Measurements from ENCODE around the gene AKAP10. TPM values are rescaled to one million over a fixed set of nuclear protein-coding genes. Genes with fewer than 3 reads are reported as not detected.

AKAP10 gene
- total and polyA plus RNA-seq, 2 donors (not counting 1 experiment from before 2014, with no cell fraction given) = 20.6 to 71.2 TPM

DNA sequence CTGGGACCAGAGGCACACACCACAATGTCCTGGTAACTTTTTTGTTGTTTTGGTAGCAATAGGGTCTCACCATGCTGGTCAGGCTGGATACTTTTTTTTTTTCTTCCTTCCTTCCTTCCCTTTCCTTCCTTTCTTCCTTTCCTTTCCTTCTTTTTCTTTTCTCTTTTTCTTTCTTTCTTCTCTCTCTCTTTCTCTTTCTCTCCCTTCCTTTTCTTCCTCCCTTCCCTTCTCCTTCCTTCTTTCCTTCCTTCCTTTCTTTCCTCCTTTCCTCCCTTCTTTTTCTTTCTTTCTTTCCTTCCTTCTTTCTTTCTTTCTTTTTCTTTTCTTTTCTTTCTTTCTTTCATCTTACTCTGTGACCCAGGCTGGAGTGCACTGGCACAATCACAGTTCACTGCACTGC is 91.5 kb downstream of the AKAP10 start:
- CTCF ChIA-PET = no interaction called here
- peaks cover 0 to 2% (median 0%) of the 10 kb centered on the region in 3 donors for H3K9me3 ChIP-seq (ENCODE audit: control extremely low read depth in 1 of 3, control insufficient read depth in 2 of 3, insufficient read depth in 1 of 3, low read length in 2 of 3)
- no peak overlapping the region for H3K4me3 ChIP-seq (ENCODE audit: control extremely low read depth in 1 of 5, extremely low read depth in 1 of 5, insufficient read depth in 1 of 5, low read depth in 2 of 5, low read length in 4 of 5)
- POLR2A ChIA-PET = no interaction called here
- H3K36me3 ChIP-seq (replicated peaks in 1 of 2; ENCODE audit: control extremely low read depth in 1 of 2, control insufficient read depth in 1 of 2, extremely low read depth in 1 of 2, insufficient read depth in 2 of 2, low read length in 1 of 2) = no peaks in the 10 kb centered on the region
- TF ChIP-seq, protein P1, sequence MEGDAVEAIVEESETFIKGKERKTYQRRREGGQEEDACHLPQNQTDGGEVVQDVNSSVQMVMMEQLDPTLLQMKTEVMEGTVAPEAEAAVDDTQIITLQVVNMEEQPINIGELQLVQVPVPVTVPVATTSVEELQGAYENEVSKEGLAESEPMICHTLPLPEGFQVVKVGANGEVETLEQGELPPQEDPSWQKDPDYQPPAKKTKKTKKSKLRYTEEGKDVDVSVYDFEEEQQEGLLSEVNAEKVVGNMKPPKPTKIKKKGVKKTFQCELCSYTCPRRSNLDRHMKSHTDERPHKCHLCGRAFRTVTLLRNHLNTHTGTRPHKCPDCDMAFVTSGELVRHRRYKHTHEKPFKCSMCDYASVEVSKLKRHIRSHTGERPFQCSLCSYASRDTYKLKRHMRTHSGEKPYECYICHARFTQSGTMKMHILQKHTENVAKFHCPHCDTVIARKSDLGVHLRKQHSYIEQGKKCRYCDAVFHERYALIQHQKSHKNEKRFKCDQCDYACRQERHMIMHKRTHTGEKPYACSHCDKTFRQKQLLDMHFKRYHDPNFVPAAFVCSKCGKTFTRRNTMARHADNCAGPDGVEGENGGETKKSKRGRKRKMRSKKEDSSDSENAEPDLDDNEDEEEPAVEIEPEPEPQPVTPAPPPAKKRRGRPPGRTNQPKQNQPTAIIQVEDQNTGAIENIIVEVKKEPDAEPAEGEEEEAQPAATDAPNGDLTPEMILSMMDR (IDR thresholded peaks at IDR 0.05) = peak; percentile 14
- no peak for TF ChIP-seq EZH2 (IDR thresholded peaks at IDR 0.05; ENCODE audit: borderline replicate concordance, insufficient read depth, low read depth, low read length, poor library complexity, severe bottlenecking)
- ATAC-seq (ENCODE audit: low read depth) (no peak), DNase-seq (no peak)
- no peak overlapping the region for H2AFZ ChIP-seq (ENCODE audit: insufficient read depth, low read depth, low read length, poor library complexity, severe bottlenecking)
- H3K4me1 ChIP-seq (ENCODE audit: control insufficient read depth in 2 of 2, insufficient read depth in 2 of 2, low read length in 2 of 2) = no peaks in the 10 kb centered on the region
- no peaks in the 10 kb centered on the region for H3K4me1 Mint-ChIP-seq
- no peaks in the 10 kb centered on the region for H4K20me1 ChIP-seq (ENCODE audit: control insufficient read depth, insufficient read depth, low read length, poor library complexity, severe bottlenecking)
- intact Hi-C loops (cut with micrococcal nuclease) = no loop called here
- H3K4me2 ChIP-seq (replicated peaks; ENCODE audit: low read depth, low read length, poor library complexity, severe bottlenecking) = no peak overlapping the region
- no peak overlapping the region for H3K27ac Mint-ChIP-seq
- H3K9ac ChIP-seq (ENCODE audit: low read length) = no peak overlapping the region
- no peaks in the 10 kb centered on the region for H3K79me2 ChIP-seq (ENCODE audit: control insufficient read depth, insufficient read depth, low read length)
- H3K4me3 Mint-ChIP-seq = no peak overlapping the region
- no peaks in the 10 kb centered on the region for H3K27me3 Mint-ChIP-seq
- H3K27me3 ChIP-seq (replicated peaks in 1 of 4; ENCODE audit: control extremely low read depth in 1 of 4, control insufficient read depth in 3 of 4, insufficient read depth in 4 of 4, low read length in 3 of 4) = peaks cover 0 to 2% (median 0%) of the 10 kb centered on the region in 4 experiments
- H3K27ac ChIP-seq (ENCODE audit: low read length in 2 of 2) = no peak overlapping the region
- H3K9me3 Mint-ChIP-seq (ENCODE audit: insufficient read depth) = no peaks in the 10 kb centered on the region

DNA sequence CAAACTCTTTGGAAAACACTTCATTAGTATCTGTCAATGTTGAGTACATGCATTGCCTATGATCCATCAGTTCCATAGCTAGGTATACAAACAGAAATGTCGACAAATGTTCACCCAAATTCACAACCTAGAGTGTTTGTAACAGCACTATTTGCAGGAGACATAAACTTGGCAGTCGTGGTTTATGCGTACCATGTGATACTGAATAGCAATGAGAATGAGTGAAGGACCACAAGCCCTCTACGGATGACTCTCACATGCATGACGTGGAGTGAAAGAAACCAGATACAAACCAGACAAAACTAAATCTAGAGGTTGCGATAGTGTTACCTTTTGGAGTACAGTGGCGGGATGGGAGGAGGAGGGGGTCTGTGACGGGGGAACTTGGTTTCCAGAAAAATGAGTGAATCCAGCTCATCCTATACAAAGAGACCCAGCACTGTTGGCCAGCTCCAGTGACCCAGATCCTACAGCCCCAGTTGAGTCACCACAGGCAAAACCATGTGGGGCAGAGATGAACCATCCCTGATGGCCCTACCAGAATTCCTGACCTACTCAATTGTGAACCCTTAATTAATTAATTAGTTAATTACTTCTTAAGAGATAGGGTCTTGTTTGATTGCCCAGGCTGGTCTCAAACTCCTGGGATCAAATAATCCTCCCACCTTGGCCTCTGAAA is 94.0 kb downstream of the AKAP10 start:
- no peaks in the 10 kb centered on the region for H3K4me1 ChIP-seq (ENCODE audit: control insufficient read depth in 2 of 2, insufficient read depth in 2 of 2, low read length in 2 of 2)
- no peak overlapping the region for H3K4me3 Mint-ChIP-seq
- H3K79me2 ChIP-seq (ENCODE audit: control insufficient read depth, insufficient read depth, low read length) = no peaks in the 10 kb centered on the region
- no peaks in the 10 kb centered on the region for H3K4me1 Mint-ChIP-seq
- no peak overlapping the region for H3K27ac ChIP-seq (ENCODE audit: low read length in 2 of 2)
- no peak for TF ChIP-seq EZH2 (IDR thresholded peaks at IDR 0.05; ENCODE audit: borderline replicate concordance, insufficient read depth, low read depth, low read length, poor library complexity, severe bottlenecking)
- TF ChIP-seq, protein P1 (IDR thresholded peaks at IDR 0.05) = no peak
- ChIA-PET POLR2A (no interaction called here), CTCF (no interaction called here)
- H4K20me1 ChIP-seq (ENCODE audit: control insufficient read depth, insufficient read depth, low read length, poor library complexity, severe bottlenecking) = no peaks in the 10 kb centered on the region
- H3K36me3 ChIP-seq (replicated peaks in 1 of 2; ENCODE audit: control extremely low read depth in 1 of 2, control insufficient read depth in 1 of 2, extremely low read depth in 1 of 2, insufficient read depth in 2 of 2, low read length in 1 of 2) = no peaks in the 10 kb centered on the region
- no peak overlapping the region for H3K4me3 ChIP-seq (ENCODE audit: control extremely low read depth in 1 of 5, extremely low read depth in 1 of 5, insufficient read depth in 1 of 5, low read depth in 2 of 5, low read length in 4 of 5)
- H2AFZ ChIP-seq (ENCODE audit: insufficient read depth, low read depth, low read length, poor library complexity, severe bottlenecking) = no peak overlapping the region
- H3K9me3 ChIP-seq (ENCODE audit: control extremely low read depth in 1 of 3, control insufficient read depth in 2 of 3, insufficient read depth in 1 of 3, low read length in 2 of 3) = peaks cover 0 to 2% (median 0%) of the 10 kb centered on the region in 3 donors
- H3K9ac ChIP-seq (ENCODE audit: low read length) = no peak overlapping the region
- intact Hi-C loops (cut with micrococcal nuclease) = no loop called here
- no peak overlapping the region for H3K4me2 ChIP-seq (replicated peaks; ENCODE audit: low read depth, low read length, poor library complexity, severe bottlenecking)
- no peak for ATAC-seq (ENCODE audit: low read depth)
- no peak overlapping the region for H3K27ac Mint-ChIP-seq
- no peak for DNase-seq
- peaks cover 0 to 5% (median 0%) of the 10 kb centered on the region in 4 experiments for H3K27me3 ChIP-seq (replicated peaks in 1 of 4; ENCODE audit: control extremely low read depth in 1 of 4, control insufficient read depth in 3 of 4, insufficient read depth in 4 of 4, low read length in 3 of 4)
- WGBS (ENCODE audit: insufficient coverage) = 100% methylated on average over 2 of the region's 8 CpGs
- H3K27me3 Mint-ChIP-seq = peaks cover 12% of the 10 kb centered on the region
- H3K9me3 Mint-ChIP-seq (ENCODE audit: insufficient read depth) = no peaks in the 10 kb centered on the region

Measured in B cell (primary cell).